Ishikawa (cell line): ENCODE measurements around the gene NAGS.

Experiments used
- CEBPB ChIP-seq: IDR thresholded peaks from 2 replicates; pipeline ENCODE4 v1.6.1; 2012
- EGR1 ChIP-seq: IDR thresholded peaks from 2 replicates; pipeline ENCODE4 v1.6.1; 2012
- EP300 ChIP-seq: IDR thresholded peaks from 2 replicates; pipeline ENCODE4 v1.6.1; 2012; ENCODE audit warnings: borderline replicate concordance
- RAD21 ChIP-seq: IDR thresholded peaks from 2 replicates; pipeline ENCODE4 v1.6.1; 2012; ENCODE audit warnings: low read depth
- USF1 ChIP-seq: IDR thresholded peaks from 2 replicates; pipeline ENCODE4 v1.6.1; 2012
- YY1 ChIP-seq: IDR thresholded peaks from 2 replicates; pipeline ENCODE4 v1.6.1; 2012; ENCODE audit warnings: low read depth
- TF ChIP-seq, protein P1 (sequence below): IDR thresholded peaks from 2 replicates; pipeline ENCODE4 v1.6.1; 2012; ENCODE audit warnings: low read depth, mild to moderate bottlenecking
- TF ChIP-seq, protein P2 (sequence below): IDR thresholded peaks from 2 replicates; pipeline ENCODE4 v1.6.1; 2012

GRCh38 chr17:43987131-43988021 lies 17.0 kb upstream of the NAGS start:
- TF ChIP-seq YY1 (no peak), CEBPB (no peak), EGR1 (no peak), EP300 (no peak), USF1 (no peak), RAD21 (no peak)
- TF ChIP-seq, protein P1, sequence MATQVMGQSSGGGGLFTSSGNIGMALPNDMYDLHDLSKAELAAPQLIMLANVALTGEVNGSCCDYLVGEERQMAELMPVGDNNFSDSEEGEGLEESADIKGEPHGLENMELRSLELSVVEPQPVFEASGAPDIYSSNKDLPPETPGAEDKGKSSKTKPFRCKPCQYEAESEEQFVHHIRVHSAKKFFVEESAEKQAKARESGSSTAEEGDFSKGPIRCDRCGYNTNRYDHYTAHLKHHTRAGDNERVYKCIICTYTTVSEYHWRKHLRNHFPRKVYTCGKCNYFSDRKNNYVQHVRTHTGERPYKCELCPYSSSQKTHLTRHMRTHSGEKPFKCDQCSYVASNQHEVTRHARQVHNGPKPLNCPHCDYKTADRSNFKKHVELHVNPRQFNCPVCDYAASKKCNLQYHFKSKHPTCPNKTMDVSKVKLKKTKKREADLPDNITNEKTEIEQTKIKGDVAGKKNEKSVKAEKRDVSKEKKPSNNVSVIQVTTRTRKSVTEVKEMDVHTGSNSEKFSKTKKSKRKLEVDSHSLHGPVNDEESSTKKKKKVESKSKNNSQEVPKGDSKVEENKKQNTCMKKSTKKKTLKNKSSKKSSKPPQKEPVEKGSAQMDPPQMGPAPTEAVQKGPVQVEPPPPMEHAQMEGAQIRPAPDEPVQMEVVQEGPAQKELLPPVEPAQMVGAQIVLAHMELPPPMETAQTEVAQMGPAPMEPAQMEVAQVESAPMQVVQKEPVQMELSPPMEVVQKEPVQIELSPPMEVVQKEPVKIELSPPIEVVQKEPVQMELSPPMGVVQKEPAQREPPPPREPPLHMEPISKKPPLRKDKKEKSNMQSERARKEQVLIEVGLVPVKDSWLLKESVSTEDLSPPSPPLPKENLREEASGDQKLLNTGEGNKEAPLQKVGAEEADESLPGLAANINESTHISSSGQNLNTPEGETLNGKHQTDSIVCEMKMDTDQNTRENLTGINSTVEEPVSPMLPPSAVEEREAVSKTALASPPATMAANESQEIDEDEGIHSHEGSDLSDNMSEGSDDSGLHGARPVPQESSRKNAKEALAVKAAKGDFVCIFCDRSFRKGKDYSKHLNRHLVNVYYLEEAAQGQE = no peak
- TF ChIP-seq, protein P2, sequence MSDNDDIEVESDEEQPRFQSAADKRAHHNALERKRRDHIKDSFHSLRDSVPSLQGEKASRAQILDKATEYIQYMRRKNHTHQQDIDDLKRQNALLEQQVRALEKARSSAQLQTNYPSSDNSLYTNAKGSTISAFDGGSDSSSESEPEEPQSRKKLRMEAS = no peak
